ENCODE results near the gene VSIG10L. TPM values are rescaled to one million over a fixed set of nuclear protein-coding genes. Genes with fewer than 3 reads are reported as not detected.

VSIG10L gene
- total and polyA plus RNA-seq, 4 experiments from 2014 or later = 0.17 to 0.26 (median 0.22) TPM; not detected in 1

GRCh38 chr19:51365965-51366388, 24.0 kb upstream of the VSIG10L start, which contains the start of gene ETFB:
ETFB (minus strand) TSS chr19:51366388; CDS start chr19:51366326, 62 bp downstream.
- peak within 1 kb of the TSS; percentile 87 to 98 (median 96) for H3K27ac Mint-ChIP-seq
- Histone ChIP-seq H3K4me1 (ENCODE audit: insufficient read depth, low read length) (peaks cover 58% of the 10 kb centered on the region), H3K27me3 (ENCODE audit: insufficient read depth, low read length) (no peaks in the 10 kb centered on the region), H3K4me3 (ENCODE audit: low read length in 2 of 2) (peak within 1 kb of the TSS; percentile 83 to 85), H3K36me3 (ENCODE audit: insufficient read depth, low read length) (no peaks in the 10 kb centered on the region), H3K9me3 (ENCODE audit: control insufficient read depth in 1 of 2, low read length in 2 of 2) (no peaks in the 10 kb centered on the region), H3K27ac (ENCODE audit: low read depth, low read length) (peak within 1 kb of the TSS; percentile 77)
- intact Hi-C loops (cut with micrococcal nuclease) = loop anchor here (5.0 kb wide), 1 partner anchor 336 kb away; no protein-coding TSS in a partner anchor
- H3K4me3 Mint-ChIP-seq = peak within 1 kb of the TSS; percentile 92 to 100 (median 98)
- H3K36me3 Mint-ChIP-seq = peaks cover 0 to 17% of the 10 kb centered on the region in 2 donors
- H3K4me1 Mint-ChIP-seq = peaks cover 37 to 76% (median 59%) of the 10 kb centered on the region in 4 donors
- no peak for DNase-seq
- ChIA-PET POLR2A (ENCODE audit: partially characterized antibody) (interaction anchor here (0.8 to 1.6 kb wide), 5 partner anchors 10 to 28 kb away, joined by 3 to 8 read pairs (median 4); partner anchors contain the start of gene VSIG10L), CTCF (ENCODE audit: partially characterized antibody) (interaction anchor here (0.9 to 1.0 kb wide), 3 partner anchors 11 to 28 kb away, joined by 3 read pairs; no protein-coding TSS in a partner anchor)
- no peaks in the 10 kb centered on the region for H3K27me3 Mint-ChIP-seq
- H3K9me3 Mint-ChIP-seq = no peaks in the 10 kb centered on the region

GRCh38 chr19:51365211-51365964, 23.4 kb upstream of the VSIG10L start:
- Histone ChIP-seq H3K27ac (ENCODE audit: low read depth, low read length) (peak overlapping the region; percentile 77), H3K4me3 (ENCODE audit: low read length in 2 of 2) (peak overlapping the region; percentile 83 to 85), H3K9me3 (ENCODE audit: control insufficient read depth in 1 of 2, low read length in 2 of 2) (no peaks in the 10 kb centered on the region), H3K4me1 (ENCODE audit: insufficient read depth, low read length) (peaks cover 53% of the 10 kb centered on the region), H3K36me3 (ENCODE audit: insufficient read depth, low read length) (no peaks in the 10 kb centered on the region), H3K27me3 (ENCODE audit: insufficient read depth, low read length) (no peaks in the 10 kb centered on the region)
- Mint-ChIP-seq H3K27ac (peak overlapping the region; percentile 87 to 98 (median 96)), H3K27me3 (no peaks in the 10 kb centered on the region), H3K4me3 (peak overlapping the region; percentile 92 to 100 (median 98)), H3K4me1 (peaks cover 33 to 73% (median 53%) of the 10 kb centered on the region in 4 donors), H3K9me3 (no peaks in the 10 kb centered on the region), H3K36me3 (peaks cover 0 to 17% of the 10 kb centered on the region in 2 donors)
- ChIA-PET POLR2A (ENCODE audit: partially characterized antibody) (interaction anchor here (0.8 to 1.6 kb wide), 5 partner anchors 9 to 29 kb away, joined by 3 to 8 read pairs (median 4); partner anchors contain the start of gene VSIG10L), CTCF (ENCODE audit: partially characterized antibody) (interaction anchor here (0.6 to 1.0 kb wide), 4 partner anchors 11 to 74 kb away, joined by 3 read pairs; no protein-coding TSS in a partner anchor)
- DNase-seq = peak in 3 of 5 donors; percentile 24 to 31 (median 28)
- intact Hi-C loops (cut with micrococcal nuclease) = loop anchor here (5.0 kb wide), 1 partner anchor 337 kb away; no protein-coding TSS in a partner anchor

- Histone ChIP-seq H3K27me3 (ENCODE audit: insufficient read depth, low read length) (no peaks in the 10 kb centered on the region), H3K27ac (ENCODE audit: low read depth, low read length) (no peak overlapping the region), H3K4me3 (ENCODE audit: low read length in 2 of 2) (no peak overlapping the region), H3K9me3 (ENCODE audit: control insufficient read depth in 1 of 2, low read length in 2 of 2) (no peaks in the 10 kb centered on the region), H3K36me3 (ENCODE audit: insufficient read depth, low read length) (no peaks in the 10 kb centered on the region), H3K4me1 (ENCODE audit: insufficient read depth, low read length) (peaks cover 50% of the 10 kb centered on the region)
- no peak for DNase-seq
- H3K4me3 Mint-ChIP-seq = peak overlapping the region; percentile 15 to 78 (median 58)
- intact Hi-C loops (cut with micrococcal nuclease) = loop anchor here (5.0 kb wide), 1 partner anchor 338 kb away; no protein-coding TSS in a partner anchor
- POLR2A ChIA-PET (ENCODE audit: partially characterized antibody) = interaction anchor here (1.3 kb wide), 1 partner anchor 30 kb away, joined by 4 read pairs; no protein-coding TSS in a partner anchor
- CTCF ChIA-PET (ENCODE audit: partially characterized antibody) = interaction anchor here (1.1 kb wide), 1 partner anchor 24 kb away, joined by 4 read pairs; no protein-coding TSS in a partner anchor
- H3K4me1 Mint-ChIP-seq = peaks cover 30 to 68% (median 49%) of the 10 kb centered on the region in 4 donors
- H3K36me3 Mint-ChIP-seq = peaks cover 0 to 17% of the 10 kb centered on the region in 2 donors
- no peaks in the 10 kb centered on the region for H3K27me3 Mint-ChIP-seq
- peak overlapping the region in 5 of 7 donors; percentile 12 to 89 (median 77) for H3K27ac Mint-ChIP-seq
- H3K9me3 Mint-ChIP-seq = no peaks in the 10 kb centered on the region
These were observed 22.5 kb upstream of the VSIG10L start for GRCh38 chr19:51364200-51365106.

- Mint-ChIP-seq H3K27me3 (no peaks in the 10 kb centered on the region), H3K36me3 (peaks cover 0 to 8% of the 10 kb centered on the region in 2 donors), H3K27ac (no peak overlapping the region), H3K4me1 (peaks cover 22 to 48% (median 36%) of the 10 kb centered on the region in 4 donors), H3K9me3 (no peaks in the 10 kb centered on the region), H3K4me3 (no peak overlapping the region)
- peaks cover 33% of the 10 kb centered on the region for H3K4me1 ChIP-seq (ENCODE audit: insufficient read depth, low read length)
- H3K36me3 ChIP-seq (ENCODE audit: insufficient read depth, low read length) = no peaks in the 10 kb centered on the region
- DNase-seq = no peak
- H3K27me3 ChIP-seq (ENCODE audit: insufficient read depth, low read length) = no peaks in the 10 kb centered on the region
- no peak overlapping the region for H3K27ac ChIP-seq (ENCODE audit: low read depth, low read length)
- no peaks in the 10 kb centered on the region for H3K9me3 ChIP-seq (ENCODE audit: control insufficient read depth in 1 of 2, low read length in 2 of 2)
- no peak overlapping the region for H3K4me3 ChIP-seq (ENCODE audit: low read length in 2 of 2)
- intact Hi-C loops (cut with micrococcal nuclease) = no loop called here
- ChIA-PET POLR2A (ENCODE audit: partially characterized antibody) (no interaction called here), CTCF (ENCODE audit: partially characterized antibody) (no interaction called here)
These were observed 19.3 kb upstream of the VSIG10L start for GRCh38 chr19:51361239-51361638.

- H3K9me3 Mint-ChIP-seq = no peaks in the 10 kb centered on the region
- H3K36me3 ChIP-seq (ENCODE audit: insufficient read depth, low read length) = no peaks in the 10 kb centered on the region
- no peaks in the 10 kb centered on the region for H3K27me3 ChIP-seq (ENCODE audit: insufficient read depth, low read length)
- H3K36me3 Mint-ChIP-seq = peaks cover 0 to 3% of the 10 kb centered on the region in 2 donors
- peaks cover 28% of the 10 kb centered on the region for H3K4me1 ChIP-seq (ENCODE audit: insufficient read depth, low read length)
- no peak for DNase-seq
- H3K4me3 ChIP-seq (ENCODE audit: low read length in 2 of 2) = no peak overlapping the region
- H3K27me3 Mint-ChIP-seq = no peaks in the 10 kb centered on the region
- no peak overlapping the region for H3K4me3 Mint-ChIP-seq
- H3K27ac Mint-ChIP-seq = peak overlapping the region in 2 of 7 donors; percentile 66 to 69
- H3K27ac ChIP-seq (ENCODE audit: low read depth, low read length) = no peak overlapping the region
- POLR2A ChIA-PET (ENCODE audit: partially characterized antibody) = interaction anchor here (0.7 kb wide), 1 partner anchor 9 kb away, joined by 4 read pairs; the partner anchor contains the start of gene CLDND2
- H3K9me3 ChIP-seq (ENCODE audit: control insufficient read depth in 1 of 2, low read length in 2 of 2) = no peaks in the 10 kb centered on the region
- H3K4me1 Mint-ChIP-seq = peaks cover 24 to 50% (median 35%) of the 10 kb centered on the region in 4 donors
- intact Hi-C loops (cut with micrococcal nuclease) = no loop called here
- CTCF ChIA-PET (ENCODE audit: partially characterized antibody) = interaction anchor here (0.7 to 1.9 kb wide), 2 partner anchors 20 to 21 kb away, joined by 3 to 6 read pairs; no protein-coding TSS in a partner anchor
These were observed 17.4 kb upstream of the VSIG10L start for GRCh38 chr19:51359294-51359693.

GRCh38 chr19:51357952-51358351, 16.0 kb upstream of the VSIG10L start:
- intact Hi-C loops (cut with micrococcal nuclease) = no loop called here
- no peak overlapping the region for H3K27ac ChIP-seq (ENCODE audit: low read depth, low read length)
- DNase-seq = no peak
- ChIA-PET POLR2A (ENCODE audit: partially characterized antibody) (no interaction called here), CTCF (ENCODE audit: partially characterized antibody) (interaction anchor here (1.9 kb wide), 1 partner anchor 20 kb away, joined by 6 read pairs; no protein-coding TSS in a partner anchor)
- H3K9me3 ChIP-seq (ENCODE audit: control insufficient read depth in 1 of 2, low read length in 2 of 2) = no peaks in the 10 kb centered on the region
- H3K36me3 ChIP-seq (ENCODE audit: insufficient read depth, low read length) = no peaks in the 10 kb centered on the region
- peaks cover 22% of the 10 kb centered on the region for H3K4me1 ChIP-seq (ENCODE audit: insufficient read depth, low read length)
- H3K27me3 ChIP-seq (ENCODE audit: insufficient read depth, low read length) = no peaks in the 10 kb centered on the region
- Mint-ChIP-seq H3K9me3 (no peaks in the 10 kb centered on the region), H3K4me3 (no peak overlapping the region), H3K27me3 (no peaks in the 10 kb centered on the region), H3K4me1 (peaks cover 19 to 40% (median 25%) of the 10 kb centered on the region in 4 donors), H3K27ac (peak overlapping the region in 2 of 7 donors; percentile 15 to 24), H3K36me3 (peaks cover 0 to 3% of the 10 kb centered on the region in 2 donors)
- H3K4me3 ChIP-seq (ENCODE audit: low read length in 2 of 2) = no peak overlapping the region
